Activated CD8-positive, alpha-beta T cell treated with anti-CD3 and anti-CD28 coated beads for 36 hours (primary cell): ENCODE results near the gene NKX2-2. TPM values are rescaled to one million over a fixed set of nuclear protein-coding genes. Genes with fewer than 3 reads are reported as not detected.

Experiments
- ATAC-seq: fragments of 200-7000 bp; cut with Tn5 transposase; one replicate; pipeline ENCODE4 v1.10.0; 2021; ENCODE audit warnings: mild to moderate bottlenecking, moderate library complexity
- CTCF ChIA-PET: fragments of 350-600 bp; sonication (Branson Sonifier 250); formaldehyde crosslinking; loops from one replicate; lab custom pipeline; 2021; ENCODE audit warnings: antibody characterized with exemption; lab: Charles Lee
- POLR2A ChIA-PET: fragments of 350-600 bp; sonication (Branson Sonifier 250); formaldehyde crosslinking; loops from one replicate; lab custom pipeline; 2021; ENCODE audit warnings: antibody characterized with exemption; lab: Charles Lee
- DNase-seq: peaks from one replicate; pipeline ENCODE4 v3.0.0-alpha.2; 2020
- H3K27ac Mint-ChIP-seq: one replicate; pipeline ENCODE4 v1.8.0; 2021; ENCODE audit warnings: mild to moderate bottlenecking, mixed read lengths
- H3K27me3 Mint-ChIP-seq: one replicate; pipeline ENCODE4 v1.8.0; 2021; ENCODE audit warnings: mixed read lengths
- H3K36me3 Mint-ChIP-seq: one replicate; pipeline ENCODE4 v1.8.0; 2021; ENCODE audit warnings: low read depth, mixed read lengths
- H3K4me1 Mint-ChIP-seq: one replicate; pipeline ENCODE4 v1.8.0; 2021; ENCODE audit warnings: low read depth, mixed read lengths
- H3K4me3 Mint-ChIP-seq: one replicate; pipeline ENCODE4 v1.8.0; 2021; ENCODE audit warnings: mild to moderate bottlenecking, moderate library complexity, mixed read lengths
- H3K9me3 Mint-ChIP-seq: one replicate; pipeline ENCODE4 v1.8.0; 2021; ENCODE audit warnings: mixed read lengths
- CTCF ChIP-seq: fragments of 200-600 bp; IDR thresholded peaks from one replicate; pipeline ENCODE4 v1.8.0; 2022; ENCODE audit warnings: antibody characterized with exemption, mild to moderate bottlenecking
- intact Hi-C: fragments of 100-400 bp; cut with micrococcal nuclease; formaldehyde crosslinking; loops from one replicate; pipeline ENCODE4 v1.10.0; 2022
- total RNA-seq, 2 experiments: library from RNA; stranded (reverse); gene quantifications; one replicate each; pipeline ENCODE4 v1.2.3, GENCODE V29; 2021

NKX2-2 gene
- total RNA-seq, 2 experiments from 2014 or later: not detected

GRCh38 chr20:21501184-21501583 lies 12.7 kb downstream of the NKX2-2 start:
- Mint-ChIP-seq H3K9me3 (no peaks in the 10 kb centered on the region), H3K36me3 (no peaks in the 10 kb centered on the region), H3K27me3 (peaks cover 26% of the 10 kb centered on the region), H3K4me1 (peaks cover 8% of the 10 kb centered on the region), H3K27ac (no peak overlapping the region), H3K4me3 (no peak overlapping the region)
- DNase-seq (no peak), ATAC-seq (no peak)
- TF ChIP-seq CTCF: no peak
- POLR2A ChIA-PET: no interaction called here
- intact Hi-C loops: no loop called here
- CTCF ChIA-PET: interaction anchor here (1.1 to 11.4 kb wide), 4 partner anchors 70 to 271 kb away, joined by 3 to 256 read pairs (median 3); no protein-coding TSS in a partner anchor

- Mint-ChIP-seq H3K4me3 (no peak overlapping the region), H3K4me1 (peaks cover 8% of the 10 kb centered on the region), H3K36me3 (no peaks in the 10 kb centered on the region), H3K27me3 (peaks cover 26% of the 10 kb centered on the region), H3K27ac (no peak overlapping the region), H3K9me3 (no peaks in the 10 kb centered on the region)
- ATAC-seq (no peak), DNase-seq (no peak)
- intact Hi-C loops: no loop called here
- TF ChIP-seq CTCF: no peak
- CTCF ChIA-PET: interaction anchor here (11.4 kb wide), 1 partner anchor 264 kb away, joined by 256 read pairs; no protein-coding TSS in a partner anchor
- POLR2A ChIA-PET: no interaction called here
Observed at GRCh38 chr20:21500599-21500998, 13.3 kb downstream of the NKX2-2 start.

GRCh38 chr20:21499641-21500040 lies 14.2 kb downstream of the NKX2-2 start:
- no peak for TF ChIP-seq CTCF
- ChIA-PET CTCF (interaction anchor here (11.4 kb wide), 1 partner anchor 263 kb away, joined by 256 read pairs; no protein-coding TSS in a partner anchor), POLR2A (no interaction called here)
- Mint-ChIP-seq H3K27ac (no peak overlapping the region), H3K4me1 (peaks cover 2% of the 10 kb centered on the region), H3K9me3 (no peaks in the 10 kb centered on the region), H3K36me3 (no peaks in the 10 kb centered on the region), H3K4me3 (no peak overlapping the region), H3K27me3 (peaks cover 19% of the 10 kb centered on the region)
- no peak for ATAC-seq
- intact Hi-C loops: no loop called here
- no peak for DNase-seq

- Mint-ChIP-seq H3K27me3 (peaks cover 22% of the 10 kb centered on the region), H3K27ac (no peak overlapping the region), H3K9me3 (no peaks in the 10 kb centered on the region), H3K4me1 (peaks cover 2% of the 10 kb centered on the region), H3K4me3 (no peak overlapping the region), H3K36me3 (no peaks in the 10 kb centered on the region)
- DNase-seq: no peak
- TF ChIP-seq CTCF: no peak
- ATAC-seq: no peak
- intact Hi-C loops: no loop called here
- ChIA-PET CTCF (interaction anchor here (11.4 kb wide), 1 partner anchor 262 kb away, joined by 256 read pairs; no protein-coding TSS in a partner anchor), POLR2A (no interaction called here)
Observed at GRCh38 chr20:21498635-21499034, 15.2 kb downstream of the NKX2-2 start.

- H3K27me3 Mint-ChIP-seq: peaks cover 23% of the 10 kb centered on the region
Observed at GRCh38 chr20:21498195-21498594, 15.7 kb downstream of the NKX2-2 start.

More at GRCh38 chr20:21498195-21498594, 15.7 kb downstream of the NKX2-2 start:
- Mint-ChIP-seq H3K36me3 (no peaks in the 10 kb centered on the region), H3K4me1 (no peaks in the 10 kb centered on the region), H3K4me3 (no peak overlapping the region), H3K27ac (no peak overlapping the region), H3K9me3 (no peaks in the 10 kb centered on the region)
- intact Hi-C loops: no loop called here
- POLR2A ChIA-PET: no interaction called here
- CTCF ChIA-PET: interaction anchor here (1.3 to 11.4 kb wide), 2 partner anchors 261 to 265 kb away, joined by 5 to 256 read pairs; no protein-coding TSS in a partner anchor
- ATAC-seq (no peak), DNase-seq (no peak)
- no peak for TF ChIP-seq CTCF
